GM12878 (cell line): ENCODE measurements around the gene ETS1. TPM values are rescaled to one million over a fixed set of nuclear protein-coding genes. Genes with fewer than 3 reads are reported as not detected.

Experiments used
- BMI1 ChIP-seq: fragments of 450-650 bp; IDR thresholded peaks from 2 replicates; pipeline ENCODE4 v1.6.1; 2016; ENCODE audit warnings: mild to moderate bottlenecking, moderate library complexity, borderline replicate concordance
- CUX1 ChIP-seq: IDR thresholded peaks from 2 replicates; pipeline ENCODE4 v1.6.1; 2012; ENCODE audit warnings: improper control_type of control experiment, low read depth, low read length; ENCODE audit not compliant: insufficient replicate concordance
- E2F4 ChIP-seq: IDR thresholded peaks from 2 replicates; pipeline ENCODE4 v1.6.1; 2012; ENCODE audit warnings: low read depth, low read length, improper control_type of control experiment
- ESRRA ChIP-seq: IDR thresholded peaks from 2 replicates; pipeline ENCODE4 v1.6.1; 2012; ENCODE audit warnings: mild to moderate bottlenecking, low read length, improper control_type of control experiment
- HSF1 ChIP-seq: fragments of 150-350 bp; IDR thresholded peaks from 2 replicates; pipeline ENCODE4 v1.6.1; 2014; ENCODE audit warnings: mild to moderate bottlenecking, low read depth, low read length
- KDM1A ChIP-seq: fragments of 200-600 bp; sonication (generic); IDR thresholded peaks from 2 replicates; pipeline ENCODE4 v1.6.1; 2016; ENCODE audit warnings: borderline replicate concordance
- NFIC ChIP-seq: IDR thresholded peaks from 2 replicates; pipeline ENCODE4 v1.6.1; 2012; ENCODE audit warnings: low read depth, mild to moderate bottlenecking, inconsistent platforms, low read length, moderate library complexity
- PAX5 ChIP-seq: IDR thresholded peaks from 2 replicates; pipeline ENCODE4 v1.6.1; 2011; ENCODE audit warnings: low read depth, low read length, borderline replicate concordance
- PKNOX1 ChIP-seq: fragments of 450-650 bp; IDR thresholded peaks from 2 replicates; pipeline ENCODE4 v1.6.1; 2016; ENCODE audit warnings: mild to moderate bottlenecking
- POU2F2 ChIP-seq: IDR thresholded peaks from 3 replicates; pipeline ENCODE4 v1.6.1; 2011; ENCODE audit warnings: low read depth, mild to moderate bottlenecking, low read length, borderline replicate concordance
- RBBP5 ChIP-seq: fragments of 200-600 bp; sonication (generic); conservative IDR thresholded peaks from 2 replicates; pipeline ENCODE4 v1.6.1; 2016
- RELB ChIP-seq: fragments of 450-650 bp; IDR thresholded peaks from 2 replicates; pipeline ENCODE4 v1.6.1; 2017; ENCODE audit warnings: low read depth, mild to moderate bottlenecking, moderate library complexity
- SIN3A ChIP-seq: IDR thresholded peaks from 2 replicates; pipeline ENCODE4 v1.6.1; 2012; ENCODE audit warnings: low read depth, low read length, improper control_type of control experiment
- SMC3 ChIP-seq: IDR thresholded peaks from 2 replicates; pipeline ENCODE4 v1.6.1; 2011; ENCODE audit warnings: low read length, improper control_type of control experiment, borderline replicate concordance
- USF1 ChIP-seq: IDR thresholded peaks from 2 replicates; pipeline ENCODE4 v1.6.1; 2011; ENCODE audit warnings: borderline replicate concordance, low read depth, mild to moderate bottlenecking, moderate library complexity, mixed read lengths, low read length; ENCODE audit not compliant: insufficient read depth; ENCODE audit errors: extremely low read length
- USF2 ChIP-seq: IDR thresholded peaks from 2 replicates; pipeline ENCODE4 v1.6.1; 2011; ENCODE audit warnings: low read depth, low read length, improper control_type of control experiment, borderline replicate concordance
- ZNF622 ChIP-seq: fragments of 450-650 bp; IDR thresholded peaks from 2 replicates; pipeline ENCODE4 v1.6.1; 2017; ENCODE audit warnings: mild to moderate bottlenecking, inconsistent platforms
- polyA plus RNA-seq, 11 experiments: library from polyadenylated mRNA; depleted of rRNA in 4 of 11; unstranded in 6 of 11; stranded (reverse) in 5 of 11; fragments of >200 nt; fragmentation: Nextera tagmentation in 4 of 11; fragmentation: Illumina TruSeq in 1 of 11; extraction: Ambion mirVana in 4 of 11; extraction: Trizol in 1 of 11; gene quantifications; 1 replicate in 1 of 11; 2 replicates in 10 of 11; pipeline versions ENCODE4 v1.2.1 to v1.2.3, GENCODE V29; 2011 to 2016; ENCODE audit warnings: inconsistent platforms in 2 of 11, missing spikeins in 2 of 11, low read depth in 1 of 11
- total RNA-seq, 4 experiments: library from RNA; depleted of rRNA in 3 of 4; stranded (reverse); fragments of >200 nt in 3 of 4; fragmentation: Illumina TruSeq in 1 of 4; extraction: Trizol in 1 of 4; gene quantifications; 2 replicates each; pipeline versions ENCODE4 v1.2.1 to v1.2.3, GENCODE V29; 2013 to 2021

Gene ETS1
- total and polyA plus RNA-seq, 10 of the 15 experiments (the other 5 are each of a cell fraction or from before 2014, with no cell fraction given): 12.5 to 112 (median 55.5) TPM

- TF ChIP-seq CUX1: no peak
- TF ChIP-seq PKNOX1: no peak
- TF ChIP-seq RELB: 0 out of 2 replicates have a peak, but pooled peaks have one; percentile 30
- TF ChIP-seq NFIC: peak; percentile 77
- no peak for TF ChIP-seq USF1
- no peak for TF ChIP-seq SMC3
- TF ChIP-seq BMI1: no peak
- TF ChIP-seq USF2: no peak
- TF ChIP-seq POU2F2: no peak
- no peak for TF ChIP-seq ESRRA
- no peak for TF ChIP-seq KDM1A
- TF ChIP-seq ZNF622: no peak
- TF ChIP-seq HSF1: no peak
- no peak for TF ChIP-seq SIN3A
- peak; percentile 80 for TF ChIP-seq PAX5
- no peak for TF ChIP-seq E2F4
- TF ChIP-seq RBBP5: no peak
Measured at GRCh38 chr11:128497061-128497775, 90.1 kb downstream of the ETS1 start (continued).
